ENCODE data around the gene ESRRB.
"Not testable (repeated sequence)": the region's sequence is repeated elsewhere in the genome, so short reads cannot be mapped to it uniquely, and the experiment has no call there.

ESRRB gene

DNA sequence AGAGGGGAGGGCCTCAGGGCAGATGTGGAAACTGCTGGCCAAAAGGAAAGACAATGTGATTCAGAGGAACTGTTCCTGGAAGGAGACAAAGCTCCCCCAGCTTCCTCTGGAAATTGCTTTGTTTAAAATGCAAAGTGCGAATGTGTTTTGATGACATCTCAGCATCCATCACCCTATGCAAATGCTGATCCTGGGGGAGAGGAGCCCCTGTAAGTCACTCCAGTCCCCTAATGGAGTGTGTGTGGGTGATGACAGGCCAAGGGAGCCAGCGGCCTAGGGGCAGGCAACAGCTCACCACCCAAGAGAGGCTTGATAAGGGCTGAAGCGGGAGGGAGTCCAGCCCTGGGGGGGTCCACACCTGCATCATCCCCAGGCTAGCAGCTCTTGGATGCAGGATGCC lies 134.2 kb downstream of the ESRRB start:
- in situ Hi-C loops (cut with MboI; ENCODE audit: low pct_unique_long_range_greater_than_20kb, low sequenced_read_pairs) = no loop called here

DNA sequence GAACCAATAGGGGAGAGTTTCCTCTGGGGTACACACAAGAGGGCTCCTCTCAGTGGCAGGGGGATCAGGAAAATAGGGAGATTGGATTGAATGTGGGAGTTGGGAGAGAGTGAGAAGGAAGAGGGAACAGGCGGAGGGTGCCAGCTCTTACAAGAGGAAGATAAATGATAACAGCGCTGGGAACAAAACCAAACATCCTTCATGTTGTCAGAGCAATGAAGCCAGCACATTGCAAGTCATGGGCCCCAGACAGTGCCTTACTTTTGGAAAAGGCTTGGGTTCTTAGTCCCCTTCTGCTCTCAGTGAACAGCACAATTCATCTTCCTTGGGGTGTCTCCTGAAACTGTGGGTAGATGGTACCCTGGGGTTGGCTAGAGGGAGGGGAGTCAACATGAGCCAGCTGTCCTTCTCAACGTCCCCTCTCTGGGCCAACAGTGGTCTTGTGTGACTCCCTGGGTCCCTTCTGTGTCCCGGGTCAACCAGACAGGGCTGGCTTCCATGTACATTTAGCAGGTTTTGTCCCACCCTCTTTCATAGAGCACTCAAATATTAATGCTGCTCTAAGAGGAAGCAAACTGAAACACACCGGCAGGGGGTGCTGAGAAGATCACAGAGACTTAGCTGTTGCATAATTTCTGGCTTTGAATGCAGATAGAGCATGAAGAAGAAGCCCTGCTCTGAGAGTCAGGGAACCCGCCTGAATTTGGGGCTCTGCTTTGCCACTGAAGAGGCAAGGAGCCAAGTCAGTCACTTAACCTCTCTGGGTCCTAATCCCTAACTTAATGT lies 138.5 kb downstream of the ESRRB start:
- in situ Hi-C loops (cut with MboI; ENCODE audit: low pct_unique_long_range_greater_than_20kb, low sequenced_read_pairs) = no loop called here

More for the DNA sequence above, 134.2 kb downstream of the ESRRB start:
- DNase-seq = no peak

GRCh38 chr14:76516884-76517283 lies 140.9 kb downstream of the ESRRB start:
- no peak for DNase-seq
- in situ Hi-C loops (cut with MboI; ENCODE audit: low pct_unique_long_range_greater_than_20kb, low sequenced_read_pairs) = no loop called here

More for the DNA sequence above, 138.5 kb downstream of the ESRRB start:
- peak; percentile 42 for DNase-seq

GRCh38 chr14:76518366-76518765 lies 142.4 kb downstream of the ESRRB start:
- no peak for DNase-seq
- in situ Hi-C loops (cut with MboI; ENCODE audit: low pct_unique_long_range_greater_than_20kb, low sequenced_read_pairs) = no loop called here

GRCh38 chr14:76525106-76525821 lies 149.3 kb downstream of the ESRRB start:
- in situ Hi-C loops (cut with MboI; ENCODE audit: low pct_unique_long_range_greater_than_20kb, low sequenced_read_pairs) = no loop called here
- no peak for DNase-seq

- in situ Hi-C loops (cut with MboI; ENCODE audit: low pct_unique_long_range_greater_than_20kb, low sequenced_read_pairs) = no loop called here
- no peak for DNase-seq
Observed at GRCh38 chr14:76531085-76531484, 155.1 kb downstream of the ESRRB start.

- DNase-seq = no peak
- in situ Hi-C loops (cut with MboI; ENCODE audit: low pct_unique_long_range_greater_than_20kb, low sequenced_read_pairs) = no loop called here
Observed at GRCh38 chr14:76531821-76532318, 155.9 kb downstream of the ESRRB start.

- DNase-seq; in situ Hi-C loops (cut with MboI; ENCODE audit: low pct_unique_long_range_greater_than_20kb, low sequenced_read_pairs): not testable (repeated sequence)
Observed at GRCh38 chr14:76536636-76537035, 160.7 kb downstream of the ESRRB start.

- in situ Hi-C loops (cut with MboI; ENCODE audit: low pct_unique_long_range_greater_than_20kb, low sequenced_read_pairs) = no loop called here
- no peak for DNase-seq
Observed at GRCh38 chr14:76537906-76538647, 162.1 kb downstream of the ESRRB start.

DNA sequence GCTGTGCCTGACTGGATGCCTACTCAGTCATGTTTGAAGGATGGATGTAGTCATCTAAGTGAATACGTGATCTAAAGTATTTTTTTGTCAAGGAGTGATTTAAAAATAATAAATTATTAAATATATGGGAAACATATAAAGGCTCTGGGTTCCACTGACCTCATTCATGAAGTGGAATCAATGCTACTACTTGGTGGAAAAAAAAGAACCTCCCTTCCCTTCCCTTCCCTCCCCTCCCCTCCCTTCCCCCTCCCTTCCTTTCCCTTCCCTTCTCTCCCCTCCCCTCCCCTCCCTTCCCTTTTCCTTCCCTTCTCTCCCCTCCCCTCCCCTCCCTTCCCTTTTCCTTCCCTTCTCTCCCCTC lies 162.7 kb downstream of the ESRRB start:
- in situ Hi-C loops (cut with MboI; ENCODE audit: low pct_unique_long_range_greater_than_20kb, low sequenced_read_pairs) = no loop called here

DNA sequence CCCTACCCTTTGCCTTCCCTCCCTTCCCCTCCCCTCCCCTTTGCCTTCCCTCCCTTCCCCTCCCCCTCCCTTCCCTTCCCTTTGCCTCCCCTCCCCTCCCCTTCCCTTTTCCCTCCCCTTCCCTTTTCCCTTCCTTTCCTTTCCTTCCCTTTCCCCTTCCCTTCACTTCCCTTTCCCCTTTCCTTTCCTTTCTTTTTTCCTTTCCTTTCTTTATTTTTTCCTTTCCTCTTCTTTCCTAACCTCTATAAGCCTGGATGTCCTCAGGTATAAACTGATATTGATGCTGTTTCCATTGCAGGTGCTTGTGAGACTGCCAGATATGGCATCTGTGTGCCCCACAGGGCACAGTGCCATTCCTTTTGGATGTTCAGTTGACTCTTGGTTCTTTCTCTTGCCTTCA lies 163.2 kb downstream of the ESRRB start:
- in situ Hi-C loops (cut with MboI; ENCODE audit: low pct_unique_long_range_greater_than_20kb, low sequenced_read_pairs) = no loop called here
- no peak for DNase-seq

More for the DNA sequence above, 162.7 kb downstream of the ESRRB start:
- no peak for DNase-seq

DNA sequence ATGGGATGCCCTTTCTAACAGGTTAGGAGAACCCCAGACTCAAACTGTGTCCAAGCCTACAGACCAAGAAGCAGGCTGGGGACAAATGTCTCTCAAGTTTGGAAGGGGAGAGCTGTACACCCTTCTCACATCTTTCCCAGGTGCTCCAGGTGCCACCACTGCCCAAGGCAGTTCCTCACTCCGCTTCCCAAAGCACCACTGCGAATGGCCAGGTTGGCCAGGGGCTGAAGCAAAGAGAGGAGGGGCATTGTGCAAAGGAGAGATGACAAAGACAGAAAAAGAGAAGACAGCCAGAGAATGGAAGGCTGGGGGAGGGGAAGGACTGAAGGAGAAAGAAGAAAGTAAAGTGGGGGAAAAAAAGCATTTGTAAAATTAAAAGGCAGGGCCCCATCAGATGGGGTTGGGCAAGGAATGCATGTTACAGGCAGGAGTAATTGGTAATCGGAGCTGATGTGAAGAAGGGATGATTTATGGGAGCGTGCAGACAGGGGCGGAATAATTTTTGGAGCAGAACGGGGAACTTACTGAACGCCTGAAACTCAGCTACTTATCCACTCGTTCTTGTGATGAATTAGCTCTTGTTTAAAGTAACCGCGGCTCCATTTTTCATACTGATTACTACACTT lies 165.8 kb downstream of the ESRRB start:
- in situ Hi-C loops (cut with MboI; ENCODE audit: low pct_unique_long_range_greater_than_20kb, low sequenced_read_pairs) = no loop called here
- DNase-seq = no peak

- peak; percentile 34 for DNase-seq
- in situ Hi-C loops (cut with MboI; ENCODE audit: low pct_unique_long_range_greater_than_20kb, low sequenced_read_pairs) = no loop called here
Observed at GRCh38 chr14:76546426-76547221, 170.7 kb downstream of the ESRRB start.

DNA sequence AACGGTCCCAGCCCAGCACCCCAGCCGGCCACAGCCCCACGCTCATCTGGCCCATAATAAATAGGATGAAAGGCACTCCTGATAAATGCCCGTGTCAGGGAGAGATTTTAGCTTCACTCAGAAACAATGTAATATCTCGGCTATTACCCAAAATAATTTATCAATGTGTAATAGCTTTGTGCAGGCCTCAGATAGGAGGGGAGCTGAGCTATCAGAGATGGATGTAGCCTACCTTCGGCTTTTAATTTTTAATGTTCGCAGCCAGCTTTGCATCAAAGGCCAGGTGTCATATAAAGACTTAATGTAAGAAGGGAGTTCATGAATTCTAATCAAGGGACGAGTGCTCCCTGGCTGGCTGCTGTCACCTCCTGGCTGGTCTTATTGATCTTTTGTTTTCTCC lies 171.9 kb downstream of the ESRRB start:
- in situ Hi-C loops (cut with MboI; ENCODE audit: low pct_unique_long_range_greater_than_20kb, low sequenced_read_pairs) = no loop called here
- DNase-seq = no peak

GRCh38 chr14:76550534-76550933 lies 174.6 kb downstream of the ESRRB start:
- in situ Hi-C loops (cut with MboI; ENCODE audit: low pct_unique_long_range_greater_than_20kb, low sequenced_read_pairs) = no loop called here
- no peak for DNase-seq

GRCh38 chr14:76551116-76551515 lies 175.2 kb downstream of the ESRRB start:
- in situ Hi-C loops (cut with MboI; ENCODE audit: low pct_unique_long_range_greater_than_20kb, low sequenced_read_pairs) = no loop called here
- no peak for DNase-seq
